ENCODE data around the gene SLC7A10.

DNA sequence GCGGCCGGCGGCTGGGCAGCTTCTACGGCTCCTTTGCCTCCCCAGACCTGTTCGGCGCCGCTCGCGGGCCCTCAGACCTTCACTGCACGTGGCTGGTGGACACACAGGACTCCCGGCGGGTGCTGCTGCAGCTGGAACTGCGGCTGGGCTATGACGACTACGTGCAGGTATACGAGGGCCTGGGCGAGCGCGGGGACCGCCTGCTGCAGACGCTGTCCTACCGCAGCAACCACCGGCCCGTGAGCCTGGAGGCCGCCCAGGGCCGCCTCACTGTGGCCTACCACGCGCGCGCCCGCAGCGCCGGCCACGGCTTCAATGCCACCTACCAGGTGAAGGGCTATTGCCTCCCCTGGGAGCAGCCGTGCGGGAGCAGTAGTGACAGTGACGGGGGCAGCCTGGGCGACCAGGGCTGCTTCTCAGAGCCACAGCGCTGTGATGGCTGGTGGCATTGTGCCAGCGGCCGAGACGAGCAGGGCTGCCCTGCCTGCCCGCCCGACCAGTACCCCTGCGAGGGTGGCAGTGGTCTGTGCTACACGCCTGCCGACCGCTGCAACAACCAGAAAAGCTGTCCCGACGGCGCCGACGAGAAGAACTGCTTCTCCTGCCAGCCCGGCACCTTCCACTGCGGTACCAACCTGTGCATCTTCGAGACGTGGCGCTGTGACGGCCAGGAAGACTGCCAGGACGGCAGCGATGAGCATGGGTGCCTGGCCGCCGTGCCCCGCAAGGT, 20.0 kb downstream of the SLC7A10 start:
- TF ChIP-seq, protein P1, sequence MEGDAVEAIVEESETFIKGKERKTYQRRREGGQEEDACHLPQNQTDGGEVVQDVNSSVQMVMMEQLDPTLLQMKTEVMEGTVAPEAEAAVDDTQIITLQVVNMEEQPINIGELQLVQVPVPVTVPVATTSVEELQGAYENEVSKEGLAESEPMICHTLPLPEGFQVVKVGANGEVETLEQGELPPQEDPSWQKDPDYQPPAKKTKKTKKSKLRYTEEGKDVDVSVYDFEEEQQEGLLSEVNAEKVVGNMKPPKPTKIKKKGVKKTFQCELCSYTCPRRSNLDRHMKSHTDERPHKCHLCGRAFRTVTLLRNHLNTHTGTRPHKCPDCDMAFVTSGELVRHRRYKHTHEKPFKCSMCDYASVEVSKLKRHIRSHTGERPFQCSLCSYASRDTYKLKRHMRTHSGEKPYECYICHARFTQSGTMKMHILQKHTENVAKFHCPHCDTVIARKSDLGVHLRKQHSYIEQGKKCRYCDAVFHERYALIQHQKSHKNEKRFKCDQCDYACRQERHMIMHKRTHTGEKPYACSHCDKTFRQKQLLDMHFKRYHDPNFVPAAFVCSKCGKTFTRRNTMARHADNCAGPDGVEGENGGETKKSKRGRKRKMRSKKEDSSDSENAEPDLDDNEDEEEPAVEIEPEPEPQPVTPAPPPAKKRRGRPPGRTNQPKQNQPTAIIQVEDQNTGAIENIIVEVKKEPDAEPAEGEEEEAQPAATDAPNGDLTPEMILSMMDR (IDR thresholded peaks at IDR 0.05): no peak
- TF ChIP-seq SMC3 (IDR thresholded peaks at IDR 0.05; ENCODE audit: low read depth, low read length): no peak
- no peak for TF ChIP-seq SIN3A (IDR thresholded peaks at IDR 0.05; ENCODE audit: borderline replicate concordance, low read depth, low read length)
- no peak for TF ChIP-seq FOXJ3 (CRISPR knock-in tag; IDR thresholded peaks at IDR 0.05)
- TF ChIP-seq EP300 (IDR thresholded peaks at IDR 0.05; ENCODE audit: borderline replicate concordance in 1 of 2, low read depth in 1 of 2, low read length in 1 of 2): no peak
- TF ChIP-seq RCOR1 (IDR thresholded peaks at IDR 0.05; ENCODE audit: low read length): no peak
- TF ChIP-seq YY1 (IDR thresholded peaks at IDR 0.05; ENCODE audit: low read depth): no peak
- TF ChIP-seq CHD2 (IDR thresholded peaks at IDR 0.05; ENCODE audit: low read length, partially characterized antibody): no peak
- TF ChIP-seq NFIC (IDR thresholded peaks at IDR 0.05; ENCODE audit: borderline replicate concordance): no peak

Data from SK-N-SH (cell line).